Vagina (tissue), 2 donors: Measurements from ENCODE around the gene SPIC. TPM values are rescaled to one million over a fixed set of nuclear protein-coding genes. Genes with fewer than 3 reads are reported as not detected.

Source experiments
- DNase-seq, 2 donors: peaks; one replicate each; pipeline ENCODE4 v3.0.0-alpha.2; 2017; ENCODE audit errors: extremely low spot score in 2 of 2
- H3K27ac ChIP-seq: fragments of 200-600 bp; sonication (generic); one replicate; pipeline ENCODE4 v1.5.1; 2019
- H3K27me3 ChIP-seq: fragments of 200-600 bp; sonication (generic); one replicate; pipeline ENCODE4 v1.5.1; 2019
- H3K36me3 ChIP-seq, 2 donors: fragments of 200-600 bp; sonication (generic); one replicate each; pipeline ENCODE4 v1.5.1; 2017 to 2019
- H3K4me1 ChIP-seq: fragments of 200-600 bp; sonication (generic); one replicate; pipeline ENCODE4 v1.5.1; 2019
- H3K4me3 ChIP-seq, 2 donors: fragments of 200-600 bp; sonication (generic); 1 replicate in 1 of 2; 2 replicates in 1 of 2; pipeline ENCODE4 v1.5.1; 2016 to 2019
- H3K9me3 ChIP-seq: fragments of 200-600 bp; sonication (generic); one replicate; pipeline ENCODE4 v1.5.1; 2019
- CTCF ChIP-seq, 3 experiments: fragments of 450-650 bp in 2 of 3; fragments of 200-600 bp in 1 of 3; sonication (generic) in 1 of 3; IDR thresholded peaks; one replicate each; pipeline ENCODE4 v1.5.1; 2017 to 2019; ENCODE audit warnings: antibody characterized with exemption in 3 of 3, mild to moderate bottlenecking in 2 of 3, moderate library complexity in 2 of 3
- POLR2A ChIP-seq, 2 donors: fragments of 450-650 bp; IDR thresholded peaks; one replicate each; pipeline ENCODE4 v1.6.1; 2017; ENCODE audit warnings: antibody characterized with exemption in 2 of 2, mild to moderate bottlenecking in 2 of 2, moderate library complexity in 2 of 2
- POLR2AphosphoS5 ChIP-seq, 2 donors: sonication (generic); formaldehyde crosslinking; IDR thresholded peaks; one replicate each; pipeline ENCODE4 v1.9.0; 2017; ENCODE audit warnings: antibody characterized with exemption in 2 of 2, mild to moderate bottlenecking in 2 of 2, low read depth in 1 of 2; ENCODE audit not compliant: insufficient read depth in 1 of 2
- intact Hi-C: fragments of 100-400 bp; cut with DNase I; formaldehyde crosslinking; loops from one replicate; pipeline ENCODE4 v1.15.1; 2023
- total RNA-seq: library from RNA; depleted of rRNA; stranded (reverse); fragments of >200 nt; gene quantifications from one replicate; pipeline ENCODE4 v1.2.3, GENCODE V29; 2016

The SPIC gene
- total RNA-seq = not detected

GRCh38 chr12:101474711-101475386 is at the start of gene SPIC:
Gene SPIC (plus strand): TSS chr12:101475336. CDS start chr12:101476905, 1,569 bp downstream.
- no peaks in the 10 kb centered on the region for H3K27me3 ChIP-seq
- DNase-seq = no peak
- no peak within 1 kb of the TSS for H3K27ac ChIP-seq
- no peaks in the 10 kb centered on the region for H3K9me3 ChIP-seq
- H3K36me3 ChIP-seq = no peaks in the 10 kb centered on the region
- intact Hi-C loops = no loop called here
- TF ChIP-seq CTCF (IDR thresholded peaks at IDR 0.05) (no peak), POLR2AphosphoS5 (IDR thresholded peaks at IDR 0.05; ENCODE audit: insufficient read depth in 1 of 2, low read depth in 1 of 2) (no peak), POLR2A (IDR thresholded peaks at IDR 0.05) (no peak)
- H3K4me1 ChIP-seq = no peaks in the 10 kb centered on the region
- H3K4me3 ChIP-seq = no peak within 1 kb of the TSS

- intact Hi-C loops = no loop called here
- H3K4me3 ChIP-seq = no peak overlapping the region
- no peak for TF ChIP-seq CTCF (IDR thresholded peaks at IDR 0.05)
- TF ChIP-seq POLR2AphosphoS5 (IDR thresholded peaks at IDR 0.05; ENCODE audit: insufficient read depth in 1 of 2, low read depth in 1 of 2) = no peak
- no peak for TF ChIP-seq POLR2A (IDR thresholded peaks at IDR 0.05)
- no peaks in the 10 kb centered on the region for H3K9me3 ChIP-seq
- H3K36me3 ChIP-seq = no peaks in the 10 kb centered on the region
- DNase-seq = no peak
- no peaks in the 10 kb centered on the region for H3K4me1 ChIP-seq
- no peaks in the 10 kb centered on the region for H3K27me3 ChIP-seq
- no peak overlapping the region for H3K27ac ChIP-seq
These were observed 44.7 kb upstream of the SPIC start for GRCh38 chr12:101430456-101430855.

- Histone ChIP-seq H3K27me3 (no peaks in the 10 kb centered on the region), H3K4me3 (no peak overlapping the region), H3K9me3 (no peaks in the 10 kb centered on the region), H3K27ac (no peak overlapping the region), H3K4me1 (no peaks in the 10 kb centered on the region), H3K36me3 (no peaks in the 10 kb centered on the region)
- TF ChIP-seq POLR2A (IDR thresholded peaks at IDR 0.05) (no peak), POLR2AphosphoS5 (IDR thresholded peaks at IDR 0.05; ENCODE audit: insufficient read depth in 1 of 2, low read depth in 1 of 2) (no peak), CTCF (IDR thresholded peaks at IDR 0.05) (no peak)
- no peak for DNase-seq
- intact Hi-C loops = no loop called here
These were observed 39.0 kb upstream of the SPIC start for GRCh38 chr12:101436136-101436535.

- Histone ChIP-seq H3K4me1 (no peaks in the 10 kb centered on the region), H3K4me3 (no peak overlapping the region), H3K27ac (no peak overlapping the region), H3K36me3 (no peaks in the 10 kb centered on the region), H3K27me3 (no peaks in the 10 kb centered on the region), H3K9me3 (no peaks in the 10 kb centered on the region)
- TF ChIP-seq POLR2AphosphoS5 (IDR thresholded peaks at IDR 0.05; ENCODE audit: insufficient read depth in 1 of 2, low read depth in 1 of 2) = no peak
- no peak for DNase-seq
- intact Hi-C loops = no loop called here
These were observed 35.9 kb upstream of the SPIC start for GRCh38 chr12:101439236-101439635.

- H3K36me3 ChIP-seq = no peaks in the 10 kb centered on the region
- no peaks in the 10 kb centered on the region for H3K4me1 ChIP-seq
- no peak overlapping the region for H3K27ac ChIP-seq
- TF ChIP-seq CTCF (IDR thresholded peaks at IDR 0.05) = no peak
- no peak for TF ChIP-seq POLR2AphosphoS5 (IDR thresholded peaks at IDR 0.05; ENCODE audit: insufficient read depth in 1 of 2, low read depth in 1 of 2)
- TF ChIP-seq POLR2A (IDR thresholded peaks at IDR 0.05) = no peak
- no peak for DNase-seq
- intact Hi-C loops = no loop called here
- no peaks in the 10 kb centered on the region for H3K9me3 ChIP-seq
- no peak overlapping the region for H3K4me3 ChIP-seq
- H3K27me3 ChIP-seq = no peaks in the 10 kb centered on the region
These were observed 33.5 kb upstream of the SPIC start for GRCh38 chr12:101441461-101442224.
